Measurements from ENCODE around the gene HDAC4.

DNA sequence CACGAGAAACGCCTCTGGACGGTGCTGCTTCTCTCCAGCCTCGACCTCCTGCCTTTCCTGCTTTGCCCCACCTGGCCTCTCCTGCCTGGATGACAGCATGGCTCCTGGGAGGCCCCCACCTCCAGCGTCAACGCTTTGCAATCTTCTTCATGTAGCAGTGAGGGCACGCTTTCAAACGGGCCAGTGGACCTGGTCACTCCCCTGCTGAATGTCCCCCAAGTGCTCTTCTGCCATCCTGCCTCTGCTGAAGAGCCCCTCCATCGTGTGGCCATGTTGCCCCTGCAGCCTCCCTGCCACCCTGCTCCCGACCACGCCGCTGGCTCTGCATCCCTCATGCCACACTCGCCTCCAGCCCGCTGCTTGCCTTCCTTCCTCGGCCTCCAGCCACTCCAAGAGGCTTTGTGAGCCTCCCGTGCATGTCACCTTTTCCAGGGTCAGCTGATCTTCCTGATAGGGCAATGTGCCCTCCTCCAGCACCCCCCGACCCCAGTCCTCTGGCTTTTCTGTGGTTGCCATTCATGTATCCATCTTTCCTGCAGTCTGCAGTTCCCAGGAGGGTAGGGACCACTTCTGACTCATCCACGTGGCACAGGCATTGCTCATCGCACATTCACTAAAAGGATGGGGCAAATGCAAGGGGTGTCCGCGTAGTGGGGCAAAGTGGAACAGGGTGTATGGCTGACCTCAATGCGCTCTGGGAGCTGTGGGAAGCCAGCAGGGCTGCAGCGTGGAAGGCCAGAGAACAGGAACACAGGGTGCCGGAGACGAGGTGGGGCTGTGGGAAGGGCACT is 284.2 kb downstream of the HDAC4 start:
- TF ChIP-seq NFYB (CRISPR knock-in tag; conservative IDR thresholded peaks at IDR 0.05; ENCODE audit: low read depth) (no peak), NFE2L1 (CRISPR knock-in tag; IDR thresholded peaks at IDR 0.05) (no peak)
- TF ChIP-seq, protein P1, sequence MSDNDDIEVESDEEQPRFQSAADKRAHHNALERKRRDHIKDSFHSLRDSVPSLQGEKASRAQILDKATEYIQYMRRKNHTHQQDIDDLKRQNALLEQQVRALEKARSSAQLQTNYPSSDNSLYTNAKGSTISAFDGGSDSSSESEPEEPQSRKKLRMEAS (CRISPR knock-in tag; IDR thresholded peaks at IDR 0.05): no peak
- TF ChIP-seq, protein P2, sequence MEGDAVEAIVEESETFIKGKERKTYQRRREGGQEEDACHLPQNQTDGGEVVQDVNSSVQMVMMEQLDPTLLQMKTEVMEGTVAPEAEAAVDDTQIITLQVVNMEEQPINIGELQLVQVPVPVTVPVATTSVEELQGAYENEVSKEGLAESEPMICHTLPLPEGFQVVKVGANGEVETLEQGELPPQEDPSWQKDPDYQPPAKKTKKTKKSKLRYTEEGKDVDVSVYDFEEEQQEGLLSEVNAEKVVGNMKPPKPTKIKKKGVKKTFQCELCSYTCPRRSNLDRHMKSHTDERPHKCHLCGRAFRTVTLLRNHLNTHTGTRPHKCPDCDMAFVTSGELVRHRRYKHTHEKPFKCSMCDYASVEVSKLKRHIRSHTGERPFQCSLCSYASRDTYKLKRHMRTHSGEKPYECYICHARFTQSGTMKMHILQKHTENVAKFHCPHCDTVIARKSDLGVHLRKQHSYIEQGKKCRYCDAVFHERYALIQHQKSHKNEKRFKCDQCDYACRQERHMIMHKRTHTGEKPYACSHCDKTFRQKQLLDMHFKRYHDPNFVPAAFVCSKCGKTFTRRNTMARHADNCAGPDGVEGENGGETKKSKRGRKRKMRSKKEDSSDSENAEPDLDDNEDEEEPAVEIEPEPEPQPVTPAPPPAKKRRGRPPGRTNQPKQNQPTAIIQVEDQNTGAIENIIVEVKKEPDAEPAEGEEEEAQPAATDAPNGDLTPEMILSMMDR (IDR thresholded peaks at IDR 0.05): no peak

Data from WTC11 (cell line).